ENCODE data around the gene MILR1. TPM values are rescaled to one million over a fixed set of nuclear protein-coding genes. Genes with fewer than 3 reads are reported as not detected.

MILR1 gene
- total RNA-seq, 1 experiment from 2014 or later, result not detected

DNA sequence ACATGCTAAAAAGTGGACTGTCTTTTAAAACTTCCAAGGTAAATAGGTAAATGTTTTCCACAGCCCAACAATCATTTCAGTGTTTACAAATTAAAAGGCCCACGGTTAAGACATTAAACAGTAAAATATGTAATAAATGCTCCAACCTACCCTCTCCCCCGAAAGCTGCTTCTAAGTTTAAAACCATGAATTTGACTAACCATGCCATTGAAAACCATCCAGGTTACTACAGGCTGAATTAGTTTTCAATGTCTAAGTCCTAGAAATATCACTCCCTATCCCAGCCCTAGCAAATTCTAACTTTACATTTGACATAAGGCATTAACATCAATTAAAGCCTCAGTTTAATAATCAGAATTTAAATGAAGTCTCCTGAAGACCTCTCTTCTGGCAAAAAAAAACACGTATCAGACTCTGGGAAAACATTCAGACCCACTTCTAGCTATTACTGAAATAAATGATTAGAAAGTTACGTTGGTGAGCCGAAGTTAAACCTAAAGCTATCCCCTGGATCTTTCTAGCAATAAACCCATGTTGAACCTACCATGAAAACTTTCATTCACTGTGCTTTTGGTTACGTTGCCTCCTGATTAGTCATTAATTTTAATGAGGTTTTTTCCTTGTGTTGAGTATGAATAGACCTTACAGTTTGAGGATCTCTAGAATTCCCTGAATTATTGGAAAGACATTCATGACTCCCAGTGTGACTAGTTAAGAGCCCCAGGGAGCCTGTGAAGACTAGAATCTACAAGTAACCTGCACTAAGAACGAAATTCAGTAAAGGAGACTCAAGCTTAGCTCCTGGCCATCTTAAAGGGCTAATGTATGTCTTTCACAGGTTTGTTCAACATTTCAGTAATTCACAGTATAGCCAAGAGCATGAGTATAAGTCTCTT, 49.6 kb downstream of the MILR1 start (continued):
- TF ChIP-seq CBFB (CRISPR knock-in tag; IDR thresholded peaks at IDR 0.05; ENCODE audit: low read depth) (no peak), ZNF423 (CRISPR knock-in tag; IDR thresholded peaks at IDR 0.05) (no peak), CREB1 (CRISPR knock-in tag; IDR thresholded peaks at IDR 0.05) (no peak), TCF7 (CRISPR knock-in tag; IDR thresholded peaks at IDR 0.05; ENCODE audit: low read depth) (no peak), FOXP1 (CRISPR knock-in tag; IDR thresholded peaks at IDR 0.05; ENCODE audit: borderline replicate concordance) (no peak), ZNF138 (CRISPR knock-in tag; conservative IDR thresholded peaks at IDR 0.05) (no peak), NFATC4 (CRISPR knock-in tag; IDR thresholded peaks at IDR 0.05) (peak; percentile 81), GRHL2 (CRISPR knock-in tag; IDR thresholded peaks at IDR 0.05; ENCODE audit: insufficient replicate concordance, severe bottlenecking) (no peak), RELA (CRISPR knock-in tag; IDR thresholded peaks at IDR 0.05; ENCODE audit: borderline replicate concordance) (no peak), HMGA2 (CRISPR knock-in tag; IDR thresholded peaks at IDR 0.05) (no peak), IRF2 (CRISPR knock-in tag; IDR thresholded peaks at IDR 0.05; ENCODE audit: borderline replicate concordance, low read depth) (no peak), SMAD3 (CRISPR knock-in tag; IDR thresholded peaks at IDR 0.05; ENCODE audit: borderline replicate concordance) (no peak), GABPB1 (CRISPR knock-in tag; IDR thresholded peaks at IDR 0.05) (no peak), OVOL2 (CRISPR knock-in tag; IDR thresholded peaks at IDR 0.05; ENCODE audit: borderline replicate concordance) (no peak), NR2C2 (CRISPR knock-in tag; IDR thresholded peaks at IDR 0.05) (no peak)
- TF ChIP-seq, protein P1, sequence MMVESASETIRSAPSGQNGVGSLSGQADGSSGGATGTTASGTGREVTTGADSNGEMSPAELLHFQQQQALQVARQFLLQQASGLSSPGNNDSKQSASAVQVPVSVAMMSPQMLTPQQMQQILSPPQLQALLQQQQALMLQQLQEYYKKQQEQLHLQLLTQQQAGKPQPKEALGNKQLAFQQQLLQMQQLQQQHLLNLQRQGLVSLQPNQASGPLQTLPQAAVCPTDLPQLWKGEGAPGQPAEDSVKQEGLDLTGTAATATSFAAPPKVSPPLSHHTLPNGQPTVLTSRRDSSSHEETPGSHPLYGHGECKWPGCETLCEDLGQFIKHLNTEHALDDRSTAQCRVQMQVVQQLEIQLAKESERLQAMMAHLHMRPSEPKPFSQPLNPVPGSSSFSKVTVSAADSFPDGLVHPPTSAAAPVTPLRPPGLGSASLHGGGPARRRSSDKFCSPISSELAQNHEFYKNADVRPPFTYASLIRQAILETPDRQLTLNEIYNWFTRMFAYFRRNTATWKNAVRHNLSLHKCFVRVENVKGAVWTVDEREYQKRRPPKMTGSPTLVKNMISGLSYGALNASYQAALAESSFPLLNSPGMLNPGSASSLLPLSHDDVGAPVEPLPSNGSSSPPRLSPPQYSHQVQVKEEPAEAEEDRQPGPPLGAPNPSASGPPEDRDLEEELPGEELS (CRISPR knock-in tag; IDR thresholded peaks at IDR 0.05), result no peak
- TF ChIP-seq, protein P2, sequence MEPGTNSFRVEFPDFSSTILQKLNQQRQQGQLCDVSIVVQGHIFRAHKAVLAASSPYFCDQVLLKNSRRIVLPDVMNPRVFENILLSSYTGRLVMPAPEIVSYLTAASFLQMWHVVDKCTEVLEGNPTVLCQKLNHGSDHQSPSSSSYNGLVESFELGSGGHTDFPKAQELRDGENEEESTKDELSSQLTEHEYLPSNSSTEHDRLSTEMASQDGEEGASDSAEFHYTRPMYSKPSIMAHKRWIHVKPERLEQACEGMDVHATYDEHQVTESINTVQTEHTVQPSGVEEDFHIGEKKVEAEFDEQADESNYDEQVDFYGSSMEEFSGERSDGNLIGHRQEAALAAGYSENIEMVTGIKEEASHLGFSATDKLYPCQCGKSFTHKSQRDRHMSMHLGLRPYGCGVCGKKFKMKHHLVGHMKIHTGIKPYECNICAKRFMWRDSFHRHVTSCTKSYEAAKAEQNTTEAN (CRISPR knock-in tag; IDR thresholded peaks at IDR 0.05), result no peak
- TF ChIP-seq, protein P3, sequence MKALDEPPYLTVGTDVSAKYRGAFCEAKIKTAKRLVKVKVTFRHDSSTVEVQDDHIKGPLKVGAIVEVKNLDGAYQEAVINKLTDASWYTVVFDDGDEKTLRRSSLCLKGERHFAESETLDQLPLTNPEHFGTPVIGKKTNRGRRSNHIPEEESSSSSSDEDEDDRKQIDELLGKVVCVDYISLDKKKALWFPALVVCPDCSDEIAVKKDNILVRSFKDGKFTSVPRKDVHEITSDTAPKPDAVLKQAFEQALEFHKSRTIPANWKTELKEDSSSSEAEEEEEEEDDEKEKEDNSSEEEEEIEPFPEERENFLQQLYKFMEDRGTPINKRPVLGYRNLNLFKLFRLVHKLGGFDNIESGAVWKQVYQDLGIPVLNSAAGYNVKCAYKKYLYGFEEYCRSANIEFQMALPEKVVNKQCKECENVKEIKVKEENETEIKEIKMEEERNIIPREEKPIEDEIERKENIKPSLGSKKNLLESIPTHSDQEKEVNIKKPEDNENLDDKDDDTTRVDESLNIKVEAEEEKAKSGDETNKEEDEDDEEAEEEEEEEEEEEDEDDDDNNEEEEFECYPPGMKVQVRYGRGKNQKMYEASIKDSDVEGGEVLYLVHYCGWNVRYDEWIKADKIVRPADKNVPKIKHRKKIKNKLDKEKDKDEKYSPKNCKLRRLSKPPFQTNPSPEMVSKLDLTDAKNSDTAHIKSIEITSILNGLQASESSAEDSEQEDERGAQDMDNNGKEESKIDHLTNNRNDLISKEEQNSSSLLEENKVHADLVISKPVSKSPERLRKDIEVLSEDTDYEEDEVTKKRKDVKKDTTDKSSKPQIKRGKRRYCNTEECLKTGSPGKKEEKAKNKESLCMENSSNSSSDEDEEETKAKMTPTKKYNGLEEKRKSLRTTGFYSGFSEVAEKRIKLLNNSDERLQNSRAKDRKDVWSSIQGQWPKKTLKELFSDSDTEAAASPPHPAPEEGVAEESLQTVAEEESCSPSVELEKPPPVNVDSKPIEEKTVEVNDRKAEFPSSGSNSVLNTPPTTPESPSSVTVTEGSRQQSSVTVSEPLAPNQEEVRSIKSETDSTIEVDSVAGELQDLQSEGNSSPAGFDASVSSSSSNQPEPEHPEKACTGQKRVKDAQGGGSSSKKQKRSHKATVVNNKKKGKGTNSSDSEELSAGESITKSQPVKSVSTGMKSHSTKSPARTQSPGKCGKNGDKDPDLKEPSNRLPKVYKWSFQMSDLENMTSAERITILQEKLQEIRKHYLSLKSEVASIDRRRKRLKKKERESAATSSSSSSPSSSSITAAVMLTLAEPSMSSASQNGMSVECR (CRISPR knock-in tag; IDR thresholded peaks at IDR 0.05; ENCODE audit: borderline replicate concordance), result no peak
- TF ChIP-seq, protein P4, sequence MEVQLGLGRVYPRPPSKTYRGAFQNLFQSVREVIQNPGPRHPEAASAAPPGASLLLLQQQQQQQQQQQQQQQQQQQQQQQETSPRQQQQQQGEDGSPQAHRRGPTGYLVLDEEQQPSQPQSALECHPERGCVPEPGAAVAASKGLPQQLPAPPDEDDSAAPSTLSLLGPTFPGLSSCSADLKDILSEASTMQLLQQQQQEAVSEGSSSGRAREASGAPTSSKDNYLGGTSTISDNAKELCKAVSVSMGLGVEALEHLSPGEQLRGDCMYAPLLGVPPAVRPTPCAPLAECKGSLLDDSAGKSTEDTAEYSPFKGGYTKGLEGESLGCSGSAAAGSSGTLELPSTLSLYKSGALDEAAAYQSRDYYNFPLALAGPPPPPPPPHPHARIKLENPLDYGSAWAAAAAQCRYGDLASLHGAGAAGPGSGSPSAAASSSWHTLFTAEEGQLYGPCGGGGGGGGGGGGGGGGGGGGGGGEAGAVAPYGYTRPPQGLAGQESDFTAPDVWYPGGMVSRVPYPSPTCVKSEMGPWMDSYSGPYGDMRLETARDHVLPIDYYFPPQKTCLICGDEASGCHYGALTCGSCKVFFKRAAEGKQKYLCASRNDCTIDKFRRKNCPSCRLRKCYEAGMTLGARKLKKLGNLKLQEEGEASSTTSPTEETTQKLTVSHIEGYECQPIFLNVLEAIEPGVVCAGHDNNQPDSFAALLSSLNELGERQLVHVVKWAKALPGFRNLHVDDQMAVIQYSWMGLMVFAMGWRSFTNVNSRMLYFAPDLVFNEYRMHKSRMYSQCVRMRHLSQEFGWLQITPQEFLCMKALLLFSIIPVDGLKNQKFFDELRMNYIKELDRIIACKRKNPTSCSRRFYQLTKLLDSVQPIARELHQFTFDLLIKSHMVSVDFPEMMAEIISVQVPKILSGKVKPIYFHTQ (CRISPR knock-in tag; IDR thresholded peaks at IDR 0.05), result peak; percentile 38; the same call in 1 of the 2 replicates
